SK-MEL-5 (cell line): Measurements from ENCODE around the gene IL1R1. TPM values are rescaled to one million over a fixed set of nuclear protein-coding genes. Genes with fewer than 3 reads are reported as not detected.

Experiments
- DNase-seq: peaks from one replicate; pipeline ENCODE4 v3.0.0-alpha.2; 2016; ENCODE audit warnings: low read depth, low spot score
- in situ Hi-C: cut with HindIII; loops from 2 replicates; pipeline ENCODE4 v1.10.0; 2016; ENCODE audit warnings: low sequenced_read_pairs, high pct_unique_total_duplicates, low pct_unique_long_range_greater_than_20kb
- total RNA-seq: library from RNA; depleted of rRNA; stranded (reverse); fragments of >200 nt; shearing (Covaris generic); gene quantifications from 2 replicates; pipeline ENCODE4 v1.2.3, GENCODE V29; 2014

Gene IL1R1
- total RNA-seq, 1 experiment from 2014 or later, result 0.21 TPM

GRCh38 chr2:102180687-102180999, 38.1 kb downstream of the IL1R1 start:
- DNase-seq, result no peak
- in situ Hi-C loops, result no loop called here

- in situ Hi-C loops, result no loop called here
- no peak for DNase-seq
Observed at GRCh38 chr2:102181376-102181775, 38.8 kb downstream of the IL1R1 start.

GRCh38 chr2:102181919-102182635, 39.5 kb downstream of the IL1R1 start:
- in situ Hi-C loops, result no loop called here
- no peak for DNase-seq

- no peak for DNase-seq
- in situ Hi-C loops, result no loop called here
Observed at GRCh38 chr2:102184018-102184417, 41.5 kb downstream of the IL1R1 start.

GRCh38 chr2:102184568-102184967, 42.0 kb downstream of the IL1R1 start:
- in situ Hi-C loops, result no loop called here
- no peak for DNase-seq

- in situ Hi-C loops, result no loop called here
- DNase-seq, result peak; percentile 20
Observed at GRCh38 chr2:102185347-102185746, 42.8 kb downstream of the IL1R1 start.

- in situ Hi-C loops, result no loop called here
- no peak for DNase-seq
Observed at GRCh38 chr2:102186791-102187495, 44.4 kb downstream of the IL1R1 start, which contains the start of gene IL1RL2. Gene IL1RL2 (plus strand): TSS chr2:102187023. CDS start chr2:102187868, 845 bp downstream.

- no peak for DNase-seq
- in situ Hi-C loops, result no loop called here
Observed at GRCh38 chr2:102187496-102188150, 45.1 kb downstream of the IL1R1 start.

- in situ Hi-C loops, result no loop called here
- no peak for DNase-seq
Observed at GRCh38 chr2:102190430-102191107, 48.0 kb downstream of the IL1R1 start.

- DNase-seq, result no peak
- in situ Hi-C loops, result no loop called here
Observed at GRCh38 chr2:102191501-102191900, 49.0 kb downstream of the IL1R1 start.

GRCh38 chr2:102193074-102193473, 50.5 kb downstream of the IL1R1 start:
- DNase-seq, result no peak
- in situ Hi-C loops, result no loop called here

GRCh38 chr2:102194609-102195268, 52.2 kb downstream of the IL1R1 start:
- no peak for DNase-seq
- in situ Hi-C loops, result no loop called here

GRCh38 chr2:102197389-102198137, 55.0 kb downstream of the IL1R1 start:
- no peak for DNase-seq
- in situ Hi-C loops, result no loop called here

GRCh38 chr2:102200539-102200938, 58.0 kb downstream of the IL1R1 start:
- DNase-seq, result no peak
- in situ Hi-C loops, result no loop called here

GRCh38 chr2:102204638-102205037, 62.1 kb downstream of the IL1R1 start:
- DNase-seq, result no peak
- in situ Hi-C loops, result no loop called here

GRCh38 chr2:102206666-102207341, 64.3 kb downstream of the IL1R1 start:
- in situ Hi-C loops, result no loop called here
- DNase-seq, result peak; percentile 22

GRCh38 chr2:102208774-102209173, 66.2 kb downstream of the IL1R1 start:
- in situ Hi-C loops, result no loop called here
- no peak for DNase-seq
